OCI-LY7 (cell line): ENCODE measurements around the gene NTM. TPM values are rescaled to one million over a fixed set of nuclear protein-coding genes. Genes with fewer than 3 reads are reported as not detected.

Source experiments
- BruUV-seq: library from RNA; stranded (reverse); fragments of 400-500 nt; replicated peaks from 2 replicates; lab custom pipeline; 2021; lab: Mats Ljungman, UMichigan
- CTCF ChIA-PET: fragments of 300-600 bp; sonication (Branson Sonifier 250); formaldehyde crosslinking; loops from one replicate; lab custom pipeline; 2022; ENCODE audit warnings: antibody characterized with exemption; ENCODE audit not compliant: unreplicated experiment; lab: Charles Lee
- POLR2A ChIA-PET: fragments of 300-600 bp; sonication (Branson Sonifier 250); formaldehyde crosslinking; loops from one replicate; lab custom pipeline; 2022; ENCODE audit warnings: antibody characterized with exemption; lab: Charles Lee
- DNase-seq: peaks from one replicate; pipeline ENCODE4 v3.0.0-alpha.2; 2015; ENCODE audit warnings: low spot score
- H2AFZ ChIP-seq: fragments of 200-600 bp; sonication (generic), shearing (Covaris generic); 2 replicates; pipeline ENCODE4 v1.6.1; 2014; ENCODE audit warnings: mild to moderate bottlenecking, antibody characterized with exemption, low read length, moderate library complexity
- H3K27ac ChIP-seq: fragments of 200-600 bp; sonication (generic); 2 replicates; pipeline ENCODE4 v1.5.1; 2014; ENCODE audit warnings: mixed run types, low read depth, mild to moderate bottlenecking, moderate library complexity, low read length, inconsistent platforms; ENCODE audit not compliant: poor library complexity, severe bottlenecking
- H3K36me3 ChIP-seq: fragments of 200-600 bp; sonication (generic); 2 replicates; pipeline ENCODE4 v1.6.1; 2014; ENCODE audit warnings: mild to moderate bottlenecking, antibody characterized with exemption, low read length, moderate library complexity, mixed read lengths; ENCODE audit not compliant: insufficient read depth
- H3K4me1 ChIP-seq: fragments of 200-600 bp; sonication (generic); 2 replicates; pipeline ENCODE4 v1.5.1; 2014; ENCODE audit warnings: mild to moderate bottlenecking, low read length; ENCODE audit not compliant: insufficient read depth, poor library complexity, severe bottlenecking
- H3K4me2 ChIP-seq: fragments of 200-600 bp; sonication (generic); 2 replicates; pipeline ENCODE4 v1.6.1; 2014; ENCODE audit warnings: mild to moderate bottlenecking, low read length
- H3K4me3 ChIP-seq: fragments of 200-600 bp; sonication (generic); 2 replicates; pipeline ENCODE4 v1.5.1; 2014; ENCODE audit warnings: mild to moderate bottlenecking, low read depth, low read length; ENCODE audit not compliant: poor library complexity, severe bottlenecking
- H3K79me2 ChIP-seq: fragments of 200-600 bp; sonication (generic); 2 replicates; pipeline ENCODE4 v1.6.1; 2016; ENCODE audit warnings: low read depth, mild to moderate bottlenecking, low read length, moderate library complexity, mixed read lengths; ENCODE audit not compliant: insufficient read depth
- H3K9me2 ChIP-seq: fragments of 200-600 bp; sonication (generic); 2 replicates; pipeline ENCODE4 v1.6.1; 2016; ENCODE audit warnings: mild to moderate bottlenecking, low read length, mixed read lengths; ENCODE audit not compliant: insufficient read depth
- H3K9me3 ChIP-seq: fragments of 200-600 bp; sonication (generic); 2 replicates; pipeline ENCODE4 v1.6.1; 2014; ENCODE audit warnings: mild to moderate bottlenecking, mixed run types, low read length, mixed read lengths
- H4K20me1 ChIP-seq: fragments of 200-600 bp; sonication (generic); 2 replicates; pipeline ENCODE4 v1.6.1; 2014; ENCODE audit warnings: mild to moderate bottlenecking, antibody characterized with exemption, low read length, moderate library complexity, mixed read lengths; ENCODE audit not compliant: insufficient read depth
- CTCF ChIP-seq: fragments of 200-600 bp; sonication (generic); conservative IDR thresholded peaks from 2 replicates; pipeline ENCODE4 v1.5.1; 2014; ENCODE audit warnings: mild to moderate bottlenecking, antibody characterized with exemption, low read length, moderate library complexity, mixed read lengths
- EZH2phosphoT487 ChIP-seq: fragments of 200-600 bp; sonication (generic); IDR thresholded peaks from 2 replicates; pipeline ENCODE4 v1.6.1; 2018; ENCODE audit warnings: low read depth, borderline replicate concordance, mild to moderate bottlenecking, mixed run types, antibody characterized with exemption, low read length, moderate library complexity, mixed read lengths
- intact Hi-C: fragments of 100-400 bp; cut with micrococcal nuclease; formaldehyde crosslinking; loops from one replicate; pipeline ENCODE4 v1.10.0; 2022; ENCODE audit not compliant: unreplicated experiment
- total RNA-seq, 2 experiments: library from RNA; depleted of rRNA in 1 of 2; stranded (reverse); fragments of >200 nt in 1 of 2; shearing (Covaris generic) in 1 of 2; gene quantifications; 2 replicates each; pipeline ENCODE4 v1.2.3, GENCODE V29; 2014 to 2022

Gene NTM
- total RNA-seq, 2 experiments from 2014 or later: not detected

- no peak overlapping the region for H3K4me3 ChIP-seq
- no peak overlapping the region for H3K4me2 ChIP-seq
- H3K9me3 ChIP-seq: no peaks in the 10 kb centered on the region
- H3K4me1 ChIP-seq: no peaks in the 10 kb centered on the region
- no peaks in the 10 kb centered on the region for H4K20me1 ChIP-seq
- no TSS peak for BruUV-seq
- ChIA-PET CTCF (interaction anchor here (0.6 kb wide), 1 partner anchor 417 kb away, joined by 3 read pairs; no protein-coding TSS in a partner anchor), POLR2A (no interaction called here)
- no peak for TF ChIP-seq EZH2phosphoT487
- TF ChIP-seq CTCF: no peak
- no peaks in the 10 kb centered on the region for H3K79me2 ChIP-seq
- no peak for DNase-seq
- no peak overlapping the region for H2AFZ ChIP-seq
- intact Hi-C loops: no loop called here
- H3K9me2 ChIP-seq: no peaks in the 10 kb centered on the region
- no peak overlapping the region for H3K27ac ChIP-seq
- no peaks in the 10 kb centered on the region for H3K36me3 ChIP-seq
Measured at GRCh38 chr11:132051704-132052103, 681.3 kb downstream of the NTM start.

- no peak overlapping the region for H3K27ac ChIP-seq
- no peaks in the 10 kb centered on the region for H3K36me3 ChIP-seq
- ChIA-PET POLR2A (no interaction called here), CTCF (no interaction called here)
- H3K4me1 ChIP-seq: no peaks in the 10 kb centered on the region
- no peak overlapping the region for H3K4me3 ChIP-seq
- H2AFZ ChIP-seq: no peak overlapping the region
- no peaks in the 10 kb centered on the region for H3K79me2 ChIP-seq
- H3K9me2 ChIP-seq: no peaks in the 10 kb centered on the region
- BruUV-seq: no TSS peak
- no peaks in the 10 kb centered on the region for H3K9me3 ChIP-seq
- intact Hi-C loops: no loop called here
- TF ChIP-seq EZH2phosphoT487: no peak
- H3K4me2 ChIP-seq: no peak overlapping the region
- no peaks in the 10 kb centered on the region for H4K20me1 ChIP-seq
- DNase-seq: no peak
Measured at GRCh38 chr11:132052342-132052741, 681.9 kb downstream of the NTM start.

- Histone ChIP-seq H3K9me2 (no peaks in the 10 kb centered on the region), H2AFZ (no peak overlapping the region), H3K4me1 (no peaks in the 10 kb centered on the region), H3K9me3 (no peaks in the 10 kb centered on the region), H3K4me3 (no peak overlapping the region), H4K20me1 (no peaks in the 10 kb centered on the region), H3K36me3 (no peaks in the 10 kb centered on the region), H3K27ac (no peak overlapping the region), H3K79me2 (no peaks in the 10 kb centered on the region), H3K4me2 (no peak overlapping the region)
- intact Hi-C loops: no loop called here
- TF ChIP-seq CTCF (no peak), EZH2phosphoT487 (no peak)
- no TSS peak for BruUV-seq
- ChIA-PET POLR2A (no interaction called here), CTCF (no interaction called here)
- no peak for DNase-seq
Measured at GRCh38 chr11:132052904-132053303, 682.5 kb downstream of the NTM start.
